Cerebellar nuclear complex (tissue), 1 donor: ENCODE results near the gene LOXHD1.
A peak's percentile ranks its signal among the peaks of the same experiment; 100 is the strongest.

Experiments used
- DNase-seq, 2 experiments: peaks; one replicate each; lab custom pipeline; 2025; lab: John Stamatoyannopoulos, UW

The LOXHD1 gene

GRCh38 chr18:46478796-46479195 is 178.2 kb downstream of the LOXHD1 start:
- DNase-seq: no peak

GRCh38 chr18:46477425-46478011 is 179.5 kb downstream of the LOXHD1 start:
- no peak for DNase-seq

- DNase-seq: no peak
Observed at GRCh38 chr18:46475390-46475752, 181.6 kb downstream of the LOXHD1 start.

GRCh38 chr18:46474487-46475389 is 182.3 kb downstream of the LOXHD1 start:
- DNase-seq: no peak

- no peak for DNase-seq
Observed at GRCh38 chr18:46471809-46472498, 185.1 kb downstream of the LOXHD1 start.

- DNase-seq: no peak
Observed at GRCh38 chr18:46470714-46471113, 186.3 kb downstream of the LOXHD1 start.

- DNase-seq: peak in 1 of 2 experiments; percentile 23
Observed at GRCh38 chr18:46469186-46469915, 187.7 kb downstream of the LOXHD1 start.

GRCh38 chr18:46468426-46469180 is 188.4 kb downstream of the LOXHD1 start:
- no peak for DNase-seq

- DNase-seq: no peak
Observed at GRCh38 chr18:46466234-46467160, 190.5 kb downstream of the LOXHD1 start.

GRCh38 chr18:46464926-46465655 is 191.9 kb downstream of the LOXHD1 start:
- no peak for DNase-seq

- no peak for DNase-seq
Observed at GRCh38 chr18:46462523-46462922, 194.5 kb downstream of the LOXHD1 start.

GRCh38 chr18:46461993-46462392 is 195.0 kb downstream of the LOXHD1 start:
- DNase-seq: no peak

GRCh38 chr18:46460754-46461153 is 196.3 kb downstream of the LOXHD1 start:
- DNase-seq: no peak

GRCh38 chr18:46459789-46460455 is 197.1 kb downstream of the LOXHD1 start:
- DNase-seq: no peak

GRCh38 chr18:46458472-46458871 is 198.5 kb downstream of the LOXHD1 start:
- no peak for DNase-seq

- no peak for DNase-seq
Observed at GRCh38 chr18:46456691-46457090, 200.3 kb downstream of the LOXHD1 start.

- DNase-seq: no peak
Observed at GRCh38 chr18:46452820-46453219, 204.2 kb downstream of the LOXHD1 start.

GRCh38 chr18:46449499-46449898 is 207.5 kb downstream of the LOXHD1 start:
- DNase-seq: no peak

- DNase-seq: no peak
Observed at GRCh38 chr18:46449033-46449432, 208.0 kb downstream of the LOXHD1 start.
